Chondrocyte (in vitro differentiated cells): ENCODE data around the gene FURIN. TPM values are rescaled to one million over a fixed set of nuclear protein-coding genes. Genes with fewer than 3 reads are reported as not detected.
A peak's percentile ranks its signal among the peaks of the same experiment; 100 is the strongest.
"Not testable (repeated sequence)": the region's sequence is repeated elsewhere in the genome, so short reads cannot be mapped to it uniquely, and the experiment has no call there.

Experiments
- DNase-seq: peaks from one replicate; pipeline ENCODE4 v3.0.0; 2021; ENCODE audit warnings: mixed read lengths, low spot score
- H3K27ac Mint-ChIP-seq: one replicate; pipeline ENCODE4 v1.8.0; 2021; ENCODE audit warnings: mild to moderate bottlenecking, moderate library complexity, mixed read lengths; ENCODE audit not compliant: unreplicated experiment
- H3K27me3 Mint-ChIP-seq: 2 replicates; pipeline ENCODE4 v1.8.0; 2021; ENCODE audit warnings: low read depth, mixed read lengths
- H3K36me3 Mint-ChIP-seq: 2 replicates; pipeline ENCODE4 v1.8.0; 2021; ENCODE audit warnings: low read depth, mixed read lengths
- H3K4me1 Mint-ChIP-seq: 2 replicates; pipeline ENCODE4 v1.8.0; 2021; ENCODE audit warnings: low read depth, mild to moderate bottlenecking, mixed read lengths
- H3K4me3 Mint-ChIP-seq: one replicate; pipeline ENCODE4 v1.8.0; 2021; ENCODE audit warnings: mild to moderate bottlenecking, moderate library complexity, mixed read lengths; ENCODE audit not compliant: unreplicated experiment
- H3K9me3 Mint-ChIP-seq: 2 replicates; pipeline ENCODE4 v1.8.0; 2021; ENCODE audit warnings: low read depth, mixed read lengths
- total RNA-seq: library from RNA; stranded (reverse); gene quantifications from 3 replicates; pipeline ENCODE4 v1.2.1, GENCODE V29; 2021
- TF ChIP-seq, protein P1 (sequence below): fragments of 200-600 bp; sonication (generic); IDR thresholded peaks from 2 replicates; pipeline ENCODE4 v1.5.0; 2021; ENCODE audit warnings: antibody characterized with exemption, mild to moderate bottlenecking, moderate library complexity

FURIN gene
- total RNA-seq, 1 donor from 2014 or later = 66.2 TPM

DNA sequence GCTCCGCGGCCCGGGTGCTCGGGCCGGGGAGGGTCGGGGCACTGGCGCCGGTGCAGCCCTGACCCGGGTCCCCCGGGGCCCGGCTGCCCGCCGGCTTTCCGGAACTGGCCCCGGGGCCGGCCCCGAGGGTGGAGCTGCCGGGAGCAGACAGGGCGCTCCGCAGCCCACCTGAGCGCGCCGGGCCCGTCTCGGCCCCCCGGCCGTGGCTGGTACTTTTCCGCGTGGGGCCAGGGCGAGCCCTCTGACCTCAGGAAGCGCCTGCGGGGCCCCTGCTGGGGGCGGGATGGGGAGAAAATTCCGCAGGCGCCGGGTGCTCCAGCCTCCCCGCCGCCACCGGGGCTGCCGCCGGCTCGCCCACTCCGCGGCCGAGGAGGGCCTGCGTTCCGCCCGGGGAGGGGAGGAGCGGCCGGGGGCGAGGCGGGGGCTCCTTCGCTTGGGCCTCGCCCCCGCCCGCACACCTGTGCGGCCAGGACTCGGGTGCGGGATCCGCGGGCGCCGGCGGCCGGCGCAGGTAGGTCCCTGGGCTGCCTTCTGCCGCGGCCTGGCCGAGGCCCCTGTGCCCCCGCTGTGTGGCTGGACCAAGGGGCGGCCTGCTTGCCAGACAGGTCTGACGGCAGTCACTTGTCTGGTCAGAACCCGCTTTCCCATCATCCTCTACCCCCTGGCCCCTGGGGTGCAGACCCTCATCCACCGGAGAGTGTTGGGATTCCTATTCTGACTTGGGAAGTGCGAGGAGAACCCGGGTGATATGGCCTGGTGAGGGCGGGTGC is 3.5 kb downstream of the FURIN start:
- Mint-ChIP-seq H3K27ac (peak overlapping the region; percentile 96), H3K4me3 (peak overlapping the region; percentile 77), H3K36me3 (peaks cover 7% of the 10 kb centered on the region), H3K4me1 (peaks cover 56% of the 10 kb centered on the region), H3K27me3 (no peaks in the 10 kb centered on the region), H3K9me3 (no peaks in the 10 kb centered on the region)
- TF ChIP-seq, protein P1, sequence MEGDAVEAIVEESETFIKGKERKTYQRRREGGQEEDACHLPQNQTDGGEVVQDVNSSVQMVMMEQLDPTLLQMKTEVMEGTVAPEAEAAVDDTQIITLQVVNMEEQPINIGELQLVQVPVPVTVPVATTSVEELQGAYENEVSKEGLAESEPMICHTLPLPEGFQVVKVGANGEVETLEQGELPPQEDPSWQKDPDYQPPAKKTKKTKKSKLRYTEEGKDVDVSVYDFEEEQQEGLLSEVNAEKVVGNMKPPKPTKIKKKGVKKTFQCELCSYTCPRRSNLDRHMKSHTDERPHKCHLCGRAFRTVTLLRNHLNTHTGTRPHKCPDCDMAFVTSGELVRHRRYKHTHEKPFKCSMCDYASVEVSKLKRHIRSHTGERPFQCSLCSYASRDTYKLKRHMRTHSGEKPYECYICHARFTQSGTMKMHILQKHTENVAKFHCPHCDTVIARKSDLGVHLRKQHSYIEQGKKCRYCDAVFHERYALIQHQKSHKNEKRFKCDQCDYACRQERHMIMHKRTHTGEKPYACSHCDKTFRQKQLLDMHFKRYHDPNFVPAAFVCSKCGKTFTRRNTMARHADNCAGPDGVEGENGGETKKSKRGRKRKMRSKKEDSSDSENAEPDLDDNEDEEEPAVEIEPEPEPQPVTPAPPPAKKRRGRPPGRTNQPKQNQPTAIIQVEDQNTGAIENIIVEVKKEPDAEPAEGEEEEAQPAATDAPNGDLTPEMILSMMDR = no peak
- DNase-seq = peak; percentile 87

DNA sequence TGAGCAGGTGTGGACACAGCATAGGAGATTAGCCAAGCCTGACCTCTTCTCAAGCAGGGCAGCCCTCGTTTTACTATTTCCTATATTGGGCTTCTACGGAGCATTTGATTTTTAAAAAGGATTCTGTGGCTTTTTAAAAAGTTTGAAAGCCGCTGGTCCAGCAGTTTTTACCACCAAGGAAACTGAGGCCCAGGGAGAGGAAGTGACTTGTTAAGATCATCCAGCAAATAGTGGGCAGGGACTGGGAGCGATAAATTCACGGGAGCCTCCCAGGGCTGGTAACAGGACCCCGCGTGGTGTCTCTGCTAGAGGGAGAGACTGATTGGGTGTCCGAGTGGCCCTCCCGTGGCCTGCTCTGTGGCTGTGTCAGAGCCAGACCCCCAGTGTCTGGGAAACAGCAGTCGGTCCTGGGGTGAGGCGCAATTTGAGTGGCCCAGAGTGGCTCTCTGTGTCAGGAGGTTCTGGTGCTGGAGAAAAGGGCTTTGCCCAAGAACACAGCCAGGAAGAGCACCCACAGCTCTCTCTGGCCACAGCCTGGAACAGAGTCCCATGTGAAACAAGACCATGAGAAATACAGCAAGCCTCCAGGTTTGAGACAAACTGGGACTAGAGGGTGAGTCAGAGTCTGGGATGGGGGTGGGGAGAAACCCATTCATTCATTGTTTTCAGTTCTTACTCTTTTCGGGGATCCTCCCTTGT is 4.2 kb downstream of the FURIN start:
- H3K4me3 Mint-ChIP-seq = peak overlapping the region; percentile 77
- H3K36me3 Mint-ChIP-seq = peaks cover 12% of the 10 kb centered on the region
- peak; percentile 86 for DNase-seq
- H3K27me3 Mint-ChIP-seq = no peaks in the 10 kb centered on the region
- H3K27ac Mint-ChIP-seq = peak overlapping the region; percentile 96
- TF ChIP-seq, protein P1 = no peak
- H3K9me3 Mint-ChIP-seq = no peaks in the 10 kb centered on the region
- peaks cover 56% of the 10 kb centered on the region for H3K4me1 Mint-ChIP-seq

DNA sequence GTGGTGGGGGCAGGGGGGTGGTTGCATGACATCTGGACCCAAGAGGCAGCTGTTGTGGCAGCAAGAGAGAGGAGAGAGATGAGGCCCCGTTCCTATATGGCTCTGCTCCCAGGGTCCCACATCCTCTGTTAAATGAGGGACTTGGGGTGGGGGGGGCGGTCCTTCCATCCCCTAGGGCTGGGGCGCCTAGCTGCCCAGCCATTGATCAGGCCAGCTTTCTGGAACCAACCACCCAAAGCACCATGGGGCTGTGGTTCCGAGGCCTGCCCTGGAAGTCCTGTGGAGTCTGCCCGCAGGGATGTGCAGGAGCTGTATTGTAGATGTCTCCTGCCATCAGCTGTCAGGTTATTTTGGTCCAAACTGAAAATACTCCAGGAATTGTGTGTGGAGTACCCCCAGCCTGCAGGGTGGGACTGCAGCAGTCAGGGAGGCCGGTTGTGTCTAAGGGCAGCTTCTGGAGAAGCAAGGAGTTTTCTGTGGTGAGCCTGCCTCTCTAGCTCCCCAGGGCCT is 5.2 kb downstream of the FURIN start:
- peak overlapping the region; percentile 96 for H3K27ac Mint-ChIP-seq
- no peaks in the 10 kb centered on the region for H3K9me3 Mint-ChIP-seq

DNA sequence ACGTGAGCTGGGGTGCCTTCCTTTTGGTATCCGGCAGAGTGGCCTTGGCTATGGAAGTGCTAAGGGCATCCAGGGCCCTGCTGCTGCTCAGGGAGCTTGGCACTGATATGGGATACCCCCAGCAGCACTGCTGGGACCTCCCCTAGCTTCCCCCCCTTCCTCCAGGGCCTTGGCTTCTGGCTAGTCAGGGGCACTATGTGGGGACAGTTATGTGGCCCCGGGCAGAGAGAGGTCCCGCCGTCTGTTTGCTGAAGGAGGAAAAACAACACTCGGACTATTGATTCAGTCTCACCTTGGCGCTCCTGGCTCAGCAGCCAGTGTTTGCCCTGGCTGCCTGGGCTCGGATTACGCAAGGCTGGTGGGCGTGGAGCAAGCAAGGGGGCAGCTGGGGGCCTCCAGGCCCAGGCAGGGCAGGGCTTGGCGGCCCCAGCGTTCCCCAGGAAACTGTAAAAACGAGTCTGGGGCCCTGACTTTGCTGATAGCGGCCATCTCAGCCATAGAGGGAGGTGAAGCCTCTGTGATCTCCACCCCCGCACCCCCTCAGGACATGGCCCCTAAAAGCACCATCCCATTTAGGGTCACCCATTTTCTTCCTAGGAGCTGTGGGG is 5.7 kb downstream of the FURIN start:
- no peaks in the 10 kb centered on the region for H3K9me3 Mint-ChIP-seq
- DNase-seq = peak; percentile 74
- peaks cover 18% of the 10 kb centered on the region for H3K36me3 Mint-ChIP-seq
- TF ChIP-seq, protein P1 = no peak
- peak overlapping the region; percentile 96 for H3K27ac Mint-ChIP-seq
- H3K4me3 Mint-ChIP-seq = no peak overlapping the region
- peaks cover 43% of the 10 kb centered on the region for H3K4me1 Mint-ChIP-seq
- H3K27me3 Mint-ChIP-seq = no peaks in the 10 kb centered on the region

More for the DNA sequence above, 5.2 kb downstream of the FURIN start:
- Mint-ChIP-seq H3K4me3 (peak overlapping the region; percentile 77), H3K4me1 (peaks cover 48% of the 10 kb centered on the region), H3K36me3 (peaks cover 16% of the 10 kb centered on the region), H3K27me3 (no peaks in the 10 kb centered on the region)
- TF ChIP-seq, protein P1 = peak; percentile 20
- DNase-seq = no peak

DNA sequence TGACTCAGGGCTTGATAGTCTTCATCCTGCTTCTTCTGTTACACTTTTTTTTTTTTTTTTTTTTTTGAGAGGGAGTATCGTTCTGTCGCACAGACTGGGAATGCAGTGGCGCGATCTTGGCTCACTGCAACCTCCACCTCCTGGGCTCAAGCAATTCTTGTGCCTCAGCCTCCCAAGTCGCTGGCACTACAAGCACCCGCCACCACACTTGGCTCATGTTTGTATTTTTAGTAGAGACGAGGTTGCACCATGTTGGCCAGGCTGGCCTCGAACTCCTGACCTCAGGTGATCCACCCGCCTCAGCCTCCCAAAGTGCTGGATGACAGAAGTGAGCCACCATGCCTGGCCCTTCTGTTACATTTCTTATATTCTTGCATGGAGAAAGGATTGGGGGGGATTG is 6.6 kb downstream of the FURIN start:
- H3K27ac Mint-ChIP-seq, H3K27me3 Mint-ChIP-seq, DNase-seq, H3K9me3 Mint-ChIP-seq, H3K4me3 Mint-ChIP-seq: not testable (repeated sequence)
- H3K4me1 Mint-ChIP-seq = peaks cover 34% of the 10 kb centered on the region
- H3K36me3 Mint-ChIP-seq = peaks cover 22% of the 10 kb centered on the region
